HepG2 (cell line): Measurements from ENCODE around the gene NDRG3. TPM values are rescaled to one million over a fixed set of nuclear protein-coding genes. Genes with fewer than 3 reads are reported as not detected.

ENCODE experiments used
- HNF1B ChIP-seq: sonication (generic); formaldehyde crosslinking; IDR thresholded peaks from 2 replicates; pipeline ENCODE4 v1.5.1; 2020; ENCODE audit warnings: mild to moderate bottlenecking, moderate library complexity, missing genetic modification reagents
- MAF1 ChIP-seq: sonication (generic); formaldehyde crosslinking; IDR thresholded peaks from 2 replicates; pipeline ENCODE4 v1.5.0; 2020; ENCODE audit warnings: missing genetic modification reagents, borderline replicate concordance
- NCOA5 ChIP-seq: sonication (generic); formaldehyde crosslinking; IDR thresholded peaks from 2 replicates; pipeline ENCODE4 v1.4.0; 2020; ENCODE audit warnings: missing genetic modification reagents
- NONO ChIP-seq, 2 experiments: fragments of 450-650 bp in 1 of 2; sonication (generic) in 1 of 2; formaldehyde crosslinking in 1 of 2; IDR thresholded peaks in 1 of 2; conservative IDR thresholded peaks in 1 of 2; 2 replicates each; pipeline versions ENCODE4 v1.6.1 to v1.8.0; 2017 to 2022; ENCODE audit warnings: mild to moderate bottlenecking in 1 of 2, missing genetic modification reagents in 1 of 2, moderate library complexity in 1 of 2
- ZBTB10 ChIP-seq: sonication (generic); formaldehyde crosslinking; IDR thresholded peaks from 2 replicates; pipeline ENCODE4 v1.4.0; 2020; ENCODE audit warnings: missing genetic modification reagents, borderline replicate concordance
- ZBTB39 ChIP-seq: sonication (generic); formaldehyde crosslinking; IDR thresholded peaks from 2 replicates; pipeline ENCODE4 v1.5.0; 2020; ENCODE audit warnings: missing genetic modification reagents
- ZBTB49 ChIP-seq: sonication (generic); formaldehyde crosslinking; IDR thresholded peaks from 2 replicates; pipeline ENCODE4 v1.4.0; 2020; ENCODE audit warnings: missing genetic modification reagents, borderline replicate concordance
- ZFP41 ChIP-seq: sonication (generic); formaldehyde crosslinking; IDR thresholded peaks from 2 replicates; pipeline ENCODE4 v1.4.0; 2020; ENCODE audit warnings: mild to moderate bottlenecking, missing genetic modification reagents, borderline replicate concordance
- ZNF367 ChIP-seq: sonication (generic); formaldehyde crosslinking; IDR thresholded peaks from 2 replicates; pipeline ENCODE4 v1.4.0; 2020; ENCODE audit warnings: missing genetic modification reagents, borderline replicate concordance
- ZNF513 ChIP-seq: sonication (generic); formaldehyde crosslinking; conservative IDR thresholded peaks from 2 replicates; pipeline ENCODE4 v1.5.0; 2020; ENCODE audit warnings: missing genetic modification reagents
- ZNF841 ChIP-seq: sonication (generic); formaldehyde crosslinking; IDR thresholded peaks from 2 replicates; pipeline ENCODE4 v1.8.1; 2023; ENCODE audit warnings: missing genetic modification reagents, borderline replicate concordance
- ZXDC ChIP-seq: sonication (generic); formaldehyde crosslinking; IDR thresholded peaks from 2 replicates; pipeline ENCODE4 v1.5.0; 2020; ENCODE audit warnings: mild to moderate bottlenecking, missing genetic modification reagents
- polyA plus RNA-seq, 8 experiments: library from polyadenylated mRNA; depleted of rRNA in 3 of 8; stranded (reverse) in 7 of 8; unstranded in 1 of 8; fragments of >200 nt; fragmentation: Illumina TruSeq in 4 of 8; extraction: Trizol in 4 of 8; gene quantifications; 2 replicates each; pipeline versions ENCODE4 v1.2.1 to v1.2.3, GENCODE V29; 2011 to 2016; ENCODE audit warnings: low read depth in 4 of 8, missing spikeins in 1 of 8, mixed read lengths in 1 of 8; ENCODE audit not compliant: insufficient read depth in 1 of 8
- total RNA-seq, 5 experiments: library from RNA; depleted of rRNA; stranded (reverse); fragments of >200 nt; fragmentation: Illumina TruSeq; extraction: Trizol; gene quantifications; 2 replicates each; pipeline ENCODE4 v1.2.3, GENCODE V29; 2016; ENCODE audit warnings: low read depth in 1 of 5

Gene NDRG3
- total and polyA plus RNA-seq, 2 of the 13 experiments (the other 11 are each of a cell fraction or from before 2014, with no cell fraction given), result 36.0 to 40.5 TPM

- TF ChIP-seq ZBTB49 (CRISPR knock-in tag) (no peak), ZXDC (no peak), ZNF367 (no peak), ZFP41 (CRISPR knock-in tag) (no peak), NONO (IDR thresholded peaks at IDR 0.05) (no peak), NONO (CRISPR knock-in tag; conservative IDR thresholded peaks at IDR 0.05) (no peak), ZBTB10 (CRISPR knock-in tag) (no peak; the same call in 1 of the 2 replicates), ZBTB39 (no peak), ZNF841 (CRISPR knock-in tag) (no peak), HNF1B (CRISPR knock-in tag) (no peak), MAF1 (no peak), ZNF513 (no peak), NCOA5 (CRISPR knock-in tag) (no peak)
Measured at GRCh38 chr20:36606158-36607066, 139.5 kb downstream of the NDRG3 start (continued).
